Adrenal gland (tissue), 12 donors: ENCODE measurements around the gene MAS1. TPM values are rescaled to one million over a fixed set of nuclear protein-coding genes. Genes with fewer than 3 reads are reported as not detected.
A peak's percentile ranks its signal among the peaks of the same experiment; 100 is the strongest.

Source experiments
- DNase-seq, 7 donors: peaks; one replicate each; pipeline ENCODE4 v3.0.0-alpha.2; 2019 to 2020
- H3K27ac ChIP-seq, 5 donors: fragments of 200-600 bp; sonication (generic) in 4 of 5; 1 replicate in 3 of 5; 2 replicates in 2 of 5; pipeline versions ENCODE4 v1.5.1 to v1.8.0; 2016 to 2020; ENCODE audit warnings: mild to moderate bottlenecking in 1 of 5
- H3K27me3 ChIP-seq: fragments of 200-600 bp; 2 replicates; pipeline ENCODE4 v1.8.0; 2021
- H3K36me3 ChIP-seq, 2 donors: fragments of 200-600 bp; replicated peaks in 1 of 2; 1 replicate in 1 of 2; 2 replicates in 1 of 2; pipeline versions ENCODE4 v1.5.1 to v1.8.0; 2018 to 2022
- H3K4me1 ChIP-seq, 2 donors: fragments of 200-600 bp; replicated peaks in 1 of 2; 1 replicate in 1 of 2; 2 replicates in 1 of 2; pipeline versions ENCODE4 v1.5.1 to v1.8.0; 2018 to 2021
- H3K4me3 ChIP-seq, 4 donors: fragments of 200-600 bp; sonication (generic) in 3 of 4; one replicate each; pipeline ENCODE4 v1.5.1; 2016 to 2018
- H3K9me3 ChIP-seq, 3 donors: fragments of 200-600 bp; sonication (generic) in 1 of 3; replicated peaks in 1 of 3; 1 replicate in 2 of 3; 2 replicates in 1 of 3; pipeline versions ENCODE4 v1.5.1 to v1.8.0; 2016 to 2021
- CTCF ChIP-seq, 6 experiments: fragments of 450-650 bp in 4 of 6; fragments of 200-600 bp in 2 of 6; sonication (generic) in 1 of 6; IDR thresholded peaks; 1 replicate in 5 of 6; 2 replicates in 1 of 6; pipeline versions ENCODE4 v1.5.1 to v1.8.0; 2016 to 2021; ENCODE audit warnings: antibody characterized with exemption in 6 of 6, mild to moderate bottlenecking in 2 of 6, moderate library complexity in 1 of 6
- POLR2A ChIP-seq, 2 donors: fragments of 450-650 bp; IDR thresholded peaks; one replicate each; pipeline ENCODE4 v1.6.1; 2017; ENCODE audit warnings: antibody characterized with exemption in 2 of 2, mild to moderate bottlenecking in 2 of 2, moderate library complexity in 1 of 2
- WGBS, 4 donors: extraction: QIAGEN DNeasy Blood & Tissue Kit in 2 of 4; methylation state at CpG; one replicate each; pipeline versions ENCODE4 v1.1.5 to v1.1.7; 2013 to 2017; 5-methylcytosine and 5-hydroxymethylcytosine counted together
- intact Hi-C, 2 donors: fragments of 100-400 bp; cut with DNase I; formaldehyde crosslinking; loops; one replicate each; pipeline versions ENCODE4 v1.14.1 to v1.15.0; 2022 to 2023
- polyA plus RNA-seq, 3 donors: library from polyadenylated mRNA; stranded (reverse); fragments of 200-250 nt in 2 of 3; fragments of 350-450 nt in 1 of 3; fragmentation: Illumina TruSeq in 1 of 3; extraction: RNeasy Lipid Tissue Mini Kit (QIAGEN cat#74804) in 1 of 3; gene quantifications; one replicate each; pipeline ENCODE4 v1.2.3, GENCODE V29; 2013 to 2014
- total RNA-seq, 9 donors: library from RNA; depleted of rRNA in 4 of 9; stranded (reverse); fragments of >200 nt in 4 of 9; fragments of 120-200 nt in 1 of 9; fragmentation: NEBNext Ultra II Directional in 1 of 9; extraction: Animal tissue kit (Norgen Biotek cat#: 25700) in 1 of 9; gene quantifications; one replicate each; pipeline versions ENCODE4 v1.1.0 to v1.2.4, GENCODE V29; 2013 to 2023
- donor health status: healthy with polysubstance abuse.
- donor health status: Bipolar disorder and iron deficiency.
- donor health status: DM: yes; HTN: yes; CAD: no.
- donor health status: DM: no; HTN: no; CAD: no.
- donor health status: DM: no; HTN: no; CAD: no.
- donor health status: DM: yes; HTN: yes; CAD: no.

MAS1 gene
- total and polyA plus RNA-seq, 12 donors = under 0.01 TPM; not detected in 10

- Histone ChIP-seq H3K36me3 (no peaks in the 10 kb centered on the region), H3K4me1 (peaks cover 0 to 9% of the 10 kb centered on the region in 2 donors), H3K27me3 (no peaks in the 10 kb centered on the region), H3K27ac (no peak overlapping the region), H3K9me3 (no peaks in the 10 kb centered on the region), H3K4me3 (no peak overlapping the region)
- intact Hi-C loops = loop anchor here in 1 of 2 donors (5.0 kb wide), 1 partner anchor 56 kb away; no protein-coding TSS in a partner anchor
- no peak for DNase-seq
- whole genome bisulfite sequencing, 4 donors = 48 to 57% (median 49%) methylated on average over 6 of the region's 6 CpGs
- TF ChIP-seq POLR2A (IDR thresholded peaks at IDR 0.05) (no peak), CTCF (IDR thresholded peaks at IDR 0.05) (peak in 4 of 6 experiments; percentile 11 to 36 (median 26))
These were observed 37.9 kb upstream of the MAS1 start for GRCh38 chr6:159852877-159853276.

GRCh38 chr6:159853754-159854153, 37.0 kb upstream of the MAS1 start:
- TF ChIP-seq POLR2A (IDR thresholded peaks at IDR 0.05) (no peak), CTCF (IDR thresholded peaks at IDR 0.05) (no peak)
- Histone ChIP-seq H3K36me3 (no peaks in the 10 kb centered on the region), H3K4me1 (peaks cover 0 to 9% of the 10 kb centered on the region in 2 donors), H3K4me3 (no peak overlapping the region), H3K27ac (no peak overlapping the region), H3K27me3 (peaks cover 2% of the 10 kb centered on the region), H3K9me3 (no peaks in the 10 kb centered on the region)
- no peak for DNase-seq
- intact Hi-C loops = loop anchor here in 1 of 2 donors (5.0 kb wide), 1 partner anchor 56 kb away; no protein-coding TSS in a partner anchor

GRCh38 chr6:159854959-159855358, 35.8 kb upstream of the MAS1 start:
- WGBS, 4 donors = 50 to 59% (median 55%) methylated on average over 3 of the region's 3 CpGs
- TF ChIP-seq CTCF (IDR thresholded peaks at IDR 0.05) (no peak), POLR2A (IDR thresholded peaks at IDR 0.05) (no peak)
- Histone ChIP-seq H3K9me3 (no peaks in the 10 kb centered on the region), H3K27ac (no peak overlapping the region), H3K4me1 (peaks cover 0 to 9% of the 10 kb centered on the region in 2 donors), H3K36me3 (no peaks in the 10 kb centered on the region), H3K27me3 (peaks cover 4% of the 10 kb centered on the region), H3K4me3 (no peak overlapping the region)
- intact Hi-C loops = loop anchor here in 1 of 2 donors (5.0 kb wide), 1 partner anchor 58 kb away; no protein-coding TSS in a partner anchor
- DNase-seq = peak in 4 of 7 donors; percentile 21 to 47 (median 25)

- intact Hi-C loops = no loop called here
- peaks cover 0 to 9% of the 10 kb centered on the region in 2 donors for H3K4me1 ChIP-seq
- DNase-seq = no peak
- TF ChIP-seq CTCF (IDR thresholded peaks at IDR 0.05) (no peak), POLR2A (IDR thresholded peaks at IDR 0.05) (no peak)
- WGBS, 4 donors = 82 to 90% (median 87%) methylated on average over 1 of the region's 1 CpG
- H3K27ac ChIP-seq = no peak overlapping the region
- H3K27me3 ChIP-seq = peaks cover 11% of the 10 kb centered on the region
- no peaks in the 10 kb centered on the region for H3K9me3 ChIP-seq
- H3K36me3 ChIP-seq = no peaks in the 10 kb centered on the region
- H3K4me3 ChIP-seq = no peak overlapping the region
These were observed 32.5 kb upstream of the MAS1 start for GRCh38 chr6:159858259-159858658.
